Fibroblast of lung (primary cell): Measurements from ENCODE around the gene GTF2F2. TPM values are rescaled to one million over a fixed set of nuclear protein-coding genes. Genes with fewer than 3 reads are reported as not detected.

Source experiments
- DNase-seq, 2 donors: peaks; one replicate each; pipeline versions ENCODE4 v3.0.0 to v3.0.0-alpha.2; 2010; ENCODE audit warnings: low read depth in 2 of 2
- H2AFZ ChIP-seq: 2 replicates; pipeline ENCODE4 v1.5.1; 2012; ENCODE audit warnings: low read length, control low read depth, inconsistent platforms
- H3K27ac ChIP-seq: 2 replicates; pipeline ENCODE4 v1.5.1; 2011; ENCODE audit warnings: low read length, control low read depth; ENCODE audit not compliant: insufficient read depth
- H3K27me3 ChIP-seq: 2 replicates; pipeline ENCODE4 v1.5.1; 2011; ENCODE audit warnings: mild to moderate bottlenecking, low read length; ENCODE audit not compliant: control insufficient read depth, insufficient read depth
- H3K36me3 ChIP-seq: 2 replicates; pipeline ENCODE4 v1.5.1; 2011; ENCODE audit warnings: low read length; ENCODE audit not compliant: control insufficient read depth, insufficient read depth
- H3K4me1 ChIP-seq: 2 replicates; pipeline ENCODE4 v1.5.1; 2011; ENCODE audit warnings: low read length; ENCODE audit not compliant: control insufficient read depth, insufficient read depth; ENCODE audit errors: extremely low read depth
- H3K4me2 ChIP-seq: 2 replicates; pipeline ENCODE4 v1.5.1; 2011; ENCODE audit warnings: low read length, control low read depth; ENCODE audit not compliant: insufficient read depth; ENCODE audit errors: extremely low read depth
- H3K4me3 ChIP-seq, 4 experiments: fragments of 200-600 bp in 1 of 4; sonication (generic) in 1 of 4; replicated peaks in 1 of 4; 2 replicates each; pipeline ENCODE4 v1.5.1; 2011 to 2016; ENCODE audit warnings: low read length in 4 of 4, low read depth in 3 of 4, mild to moderate bottlenecking in 3 of 4, control low read depth in 2 of 4, inconsistent platforms in 1 of 4, mixed read lengths in 1 of 4; ENCODE audit not compliant: insufficient read depth in 1 of 4; ENCODE audit errors: control extremely low read depth in 1 of 4
- H3K79me2 ChIP-seq: 2 replicates; pipeline ENCODE4 v1.5.1; 2012; ENCODE audit warnings: mild to moderate bottlenecking, low read length, inconsistent platforms; ENCODE audit not compliant: control insufficient read depth, insufficient read depth
- H3K9ac ChIP-seq: 2 replicates; pipeline ENCODE4 v1.5.1; 2011; ENCODE audit warnings: mild to moderate bottlenecking, low read length, control low read depth; ENCODE audit not compliant: insufficient read depth
- H3K9me3 ChIP-seq: 2 replicates; pipeline ENCODE4 v1.5.1; 2012; ENCODE audit warnings: low read depth, low read length; ENCODE audit not compliant: control insufficient read depth, insufficient read depth
- H4K20me1 ChIP-seq: 2 replicates; pipeline ENCODE4 v1.5.1; 2011; ENCODE audit warnings: low read length; ENCODE audit not compliant: control insufficient read depth, insufficient read depth; ENCODE audit errors: extremely low read depth
- CTCF ChIP-seq, 2 donors: IDR thresholded peaks in 1 of 2; conservative IDR thresholded peaks in 1 of 2; 1 replicate in 1 of 2; 2 replicates in 1 of 2; pipeline ENCODE4 v1.5.1; 2011 to 2012; ENCODE audit warnings: low read length in 2 of 2, control low read depth in 1 of 2, inconsistent platforms in 1 of 2, low read depth in 1 of 2, mild to moderate bottlenecking in 1 of 2
- EZH2 ChIP-seq: IDR thresholded peaks from 2 replicates; pipeline ENCODE4 v1.5.1; 2012; ENCODE audit warnings: low read length, control low read depth, mild to moderate bottlenecking; ENCODE audit errors: missing control alignments
- polyA plus RNA-seq, 2 donors: library from polyadenylated mRNA; depleted of rRNA in 1 of 2; stranded (reverse) in 1 of 2; unstranded in 1 of 2; fragments of >200 nt; gene quantifications; 2 replicates each; pipeline ENCODE4 v1.2.1, GENCODE V29; 2011 to 2012; ENCODE audit warnings: missing spikeins in 1 of 2
- total RNA-seq: library from RNA; depleted of rRNA; stranded (reverse); fragments of >200 nt; gene quantifications from 2 replicates; pipeline ENCODE4 v1.2.1, GENCODE V29; 2014

GTF2F2 gene
- total and polyA plus RNA-seq, 2 donors (not counting 1 experiment from before 2014, with no cell fraction given): 23.4 to 31.7 TPM

GRCh38 chr13:45220403-45220802 lies 100.1 kb downstream of the GTF2F2 start:
- H3K4me1 ChIP-seq: peaks cover 3% of the 10 kb centered on the region
- no peak for DNase-seq
- H3K4me3 ChIP-seq: no peak overlapping the region
- H2AFZ ChIP-seq: no peak overlapping the region
- H4K20me1 ChIP-seq: no peaks in the 10 kb centered on the region
- no peaks in the 10 kb centered on the region for H3K9me3 ChIP-seq
- H3K79me2 ChIP-seq: no peaks in the 10 kb centered on the region
- no peak overlapping the region for H3K9ac ChIP-seq
- no peak overlapping the region for H3K4me2 ChIP-seq
- no peaks in the 10 kb centered on the region for H3K36me3 ChIP-seq
- no peak overlapping the region for H3K27ac ChIP-seq
- no peaks in the 10 kb centered on the region for H3K27me3 ChIP-seq
- no peak for TF ChIP-seq CTCF (conservative IDR thresholded peaks at IDR 0.05 in 1 of 2, IDR thresholded peaks at IDR 0.05 in 1 of 2; ENCODE audit: low read depth in 1 of 2, low read length in 2 of 2)
- TF ChIP-seq EZH2: no peak

- peak in 1 of 2 donors; percentile 43 for DNase-seq
- Histone ChIP-seq H3K36me3 (no peaks in the 10 kb centered on the region), H3K27ac (no peak overlapping the region), H3K9me3 (no peaks in the 10 kb centered on the region), H3K4me1 (peaks cover 3% of the 10 kb centered on the region), H2AFZ (no peak overlapping the region), H3K4me3 (no peak overlapping the region), H4K20me1 (no peaks in the 10 kb centered on the region), H3K9ac (no peak overlapping the region), H3K27me3 (no peaks in the 10 kb centered on the region), H3K79me2 (no peaks in the 10 kb centered on the region), H3K4me2 (no peak overlapping the region)
- no peak for TF ChIP-seq CTCF (conservative IDR thresholded peaks at IDR 0.05 in 1 of 2, IDR thresholded peaks at IDR 0.05 in 1 of 2; ENCODE audit: low read depth in 1 of 2, low read length in 2 of 2)
- TF ChIP-seq EZH2: no peak
Observed at GRCh38 chr13:45222516-45222915, 102.2 kb downstream of the GTF2F2 start.

- H2AFZ ChIP-seq: no peak overlapping the region
- no peak for DNase-seq
- H3K79me2 ChIP-seq: no peaks in the 10 kb centered on the region
- no peaks in the 10 kb centered on the region for H3K27me3 ChIP-seq
- H3K9ac ChIP-seq: no peak overlapping the region
- H3K36me3 ChIP-seq: no peaks in the 10 kb centered on the region
- H3K27ac ChIP-seq: no peak overlapping the region
- no peak overlapping the region for H3K4me3 ChIP-seq
- H3K4me1 ChIP-seq: peaks cover 3% of the 10 kb centered on the region
- no peak for TF ChIP-seq EZH2
- TF ChIP-seq CTCF (conservative IDR thresholded peaks at IDR 0.05 in 1 of 2, IDR thresholded peaks at IDR 0.05 in 1 of 2; ENCODE audit: low read depth in 1 of 2, low read length in 2 of 2): no peak
- no peak overlapping the region for H3K4me2 ChIP-seq
- no peaks in the 10 kb centered on the region for H4K20me1 ChIP-seq
- no peaks in the 10 kb centered on the region for H3K9me3 ChIP-seq
Observed at GRCh38 chr13:45222919-45223318, 102.6 kb downstream of the GTF2F2 start.
